GM21447 (cell line): Measurements from ENCODE around the gene SHQ1.

Source experiments
- ATAC-seq: cut with Tn5 transposase; IDR thresholded peaks from one replicate; pipeline ENCODE4 v1.9.1; 2021; ENCODE audit not compliant: unreplicated experiment

The SHQ1 gene

GRCh38 chr3:72847751-72848702 lies at the start of gene SHQ1:
Gene SHQ1, minus strand, starts transcription at chr3:72848445. Its CDS starts 105 bp downstream, at chr3:72848340.
- ATAC-seq, result peak; percentile 93

- no peak for ATAC-seq
These were observed 49.4 kb upstream of the SHQ1 start for GRCh38 chr3:72897758-72898007.

- ATAC-seq, result no peak
These were observed 48.9 kb upstream of the SHQ1 start for GRCh38 chr3:72896996-72897757.

GRCh38 chr3:72894976-72895552 lies 46.8 kb upstream of the SHQ1 start:
- no peak for ATAC-seq

GRCh38 chr3:72892870-72893269 lies 44.6 kb upstream of the SHQ1 start:
- no peak for ATAC-seq

- ATAC-seq, result no peak
These were observed 44.0 kb upstream of the SHQ1 start for GRCh38 chr3:72892081-72892775.

GRCh38 chr3:72891053-72891855 lies 43.0 kb upstream of the SHQ1 start:
- no peak for ATAC-seq

- no peak for ATAC-seq
These were observed 42.1 kb upstream of the SHQ1 start for GRCh38 chr3:72890166-72890925.

GRCh38 chr3:72889310-72890165 lies 41.3 kb upstream of the SHQ1 start:
- no peak for ATAC-seq

- ATAC-seq, result no peak
These were observed 40.5 kb upstream of the SHQ1 start for GRCh38 chr3:72888546-72889309.

- no peak for ATAC-seq
These were observed 39.7 kb upstream of the SHQ1 start, which contains the start of gene GXYLT2 for GRCh38 chr3:72887705-72888545. Gene GXYLT2, plus strand, starts transcription at chr3:72888046. Its CDS starts 188 bp downstream, at chr3:72888234.

- no peak for ATAC-seq
These were observed 39.1 kb upstream of the SHQ1 start for GRCh38 chr3:72887343-72887704.

GRCh38 chr3:72872183-72872582 lies 23.9 kb upstream of the SHQ1 start:
- ATAC-seq, result no peak

GRCh38 chr3:72862314-72863090 lies 14.3 kb upstream of the SHQ1 start:
- no peak for ATAC-seq

GRCh38 chr3:72860846-72861245 lies 12.6 kb upstream of the SHQ1 start:
- no peak for ATAC-seq

GRCh38 chr3:72860053-72860452 lies 11.8 kb upstream of the SHQ1 start:
- ATAC-seq, result no peak
